Activated CD4-positive, CD25-positive, alpha-beta regulatory T cell treated with anti-CD3 and anti-CD28 coated beads, Interleukin-2, amount 50 U/mL, for 16 hours (primary cell): ENCODE results near the gene FADS6.

Experiments
- DNase-seq: peaks from one replicate; pipeline ENCODE4 v3.0.0-alpha.2; 2020; ENCODE audit warnings: low read depth, low spot score

The FADS6 gene

GRCh38 chr17:74831444-74832146, 61.8 kb downstream of the FADS6 start:
- no peak for DNase-seq

DNA sequence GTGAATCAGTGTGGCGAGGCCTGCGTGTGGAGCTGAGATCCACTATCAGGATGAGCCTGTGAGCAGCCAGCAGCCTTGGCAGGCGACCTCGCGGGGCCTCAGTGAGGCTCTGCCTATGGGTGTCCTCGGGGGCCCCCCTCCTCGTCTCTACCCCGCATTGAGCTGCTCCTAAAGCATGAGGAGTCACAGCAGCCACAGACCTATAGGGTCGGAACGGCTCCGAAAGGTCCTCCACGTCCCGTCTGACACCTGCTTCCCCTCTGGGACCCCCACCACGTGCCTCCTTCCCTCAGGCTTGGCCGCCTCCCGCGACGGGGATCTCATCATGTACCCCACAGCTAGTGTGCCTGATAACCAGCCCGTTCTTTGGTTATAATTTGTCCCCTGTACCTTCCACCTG, 62.6 kb downstream of the FADS6 start:
- no peak for DNase-seq

DNA sequence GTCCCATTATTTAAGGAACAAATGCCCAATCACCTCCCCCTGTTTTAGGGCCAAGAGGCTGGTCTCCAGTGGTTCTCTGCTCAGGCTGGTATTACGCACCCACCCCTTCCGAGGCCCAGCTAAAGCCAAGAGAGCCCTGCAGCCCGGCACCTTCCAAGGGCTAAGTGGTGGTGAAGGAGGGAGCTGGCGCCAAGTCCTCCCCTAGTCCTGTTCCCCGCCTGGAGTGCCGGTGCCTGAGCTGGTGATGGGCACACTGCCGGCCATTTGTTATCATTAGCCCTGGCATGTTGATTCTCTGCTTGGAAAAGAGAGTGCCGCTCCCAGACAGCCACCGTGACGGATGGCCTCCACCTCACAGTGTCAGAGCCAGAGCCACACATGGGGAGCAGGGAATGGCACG, 65.6 kb downstream of the FADS6 start:
- DNase-seq = no peak
